ENCODE data around the gene SIK2. TPM values are rescaled to one million over a fixed set of nuclear protein-coding genes. Genes with fewer than 3 reads are reported as not detected.

SIK2 gene
- total RNA-seq, 1 experiment from 2014 or later, result 9.0 TPM

GRCh38 chr11:111778047-111778558, 175.9 kb downstream of the SIK2 start:
- intact Hi-C loops (cut with micrococcal nuclease), result no loop called here
- DNase-seq (no peak), ATAC-seq (no peak)
- no peaks in the 10 kb centered on the region for H3K9me3 ChIP-seq (ENCODE audit: low read length)
- BruUV-seq (replicated peaks), result no TSS peak
- no peaks in the 10 kb centered on the region for H3K27me3 ChIP-seq (ENCODE audit: low read length)
- no peaks in the 10 kb centered on the region for H3K9me2 ChIP-seq (replicated peaks; ENCODE audit: low read length)
- ChIA-PET POLR2A (ENCODE audit: unreplicated experiment) (no interaction called here), CTCF (no interaction called here)
- H3K36me3 ChIP-seq (ENCODE audit: low read depth, low read length), result no peaks in the 10 kb centered on the region
- H3K4me1 ChIP-seq (ENCODE audit: insufficient read depth, low read length), result no peaks in the 10 kb centered on the region
- no peaks in the 10 kb centered on the region for H3F3A ChIP-seq (ENCODE audit: low read length, unreplicated experiment)
- no peak overlapping the region for H3K4me3 ChIP-seq (ENCODE audit: low read length)
- no peaks in the 10 kb centered on the region for H4K20me1 ChIP-seq (ENCODE audit: low read length)
- no peak overlapping the region for H2AFZ ChIP-seq (ENCODE audit: low read length)
- no peaks in the 10 kb centered on the region for H3K79me2 ChIP-seq (ENCODE audit: low read length)
- no peak for TF ChIP-seq CTCF (conservative IDR thresholded peaks at IDR 0.05; ENCODE audit: low read depth, low read length)
- TF ChIP-seq EZH2 (IDR thresholded peaks at IDR 0.05; ENCODE audit: low read length, unreplicated experiment), result no peak
- no peak for TF ChIP-seq EZH2phosphoT487 (IDR thresholded peaks at IDR 0.05; ENCODE audit: borderline replicate concordance, low read length)
- H3K4me2 ChIP-seq (ENCODE audit: low read length), result no peak overlapping the region
- no peak overlapping the region for H3K27ac ChIP-seq (ENCODE audit: low read length)
- H3K9ac ChIP-seq (ENCODE audit: low read length), result no peak overlapping the region

GRCh38 chr11:111779118-111779517, 176.9 kb downstream of the SIK2 start:
- Histone ChIP-seq H3K79me2 (ENCODE audit: low read length) (no peaks in the 10 kb centered on the region), H3K27ac (ENCODE audit: low read length) (no peak overlapping the region), H3K9me3 (ENCODE audit: low read length) (no peaks in the 10 kb centered on the region), H3K9me2 (replicated peaks; ENCODE audit: low read length) (no peaks in the 10 kb centered on the region), H3K27me3 (ENCODE audit: low read length) (no peaks in the 10 kb centered on the region), H3K4me2 (ENCODE audit: low read length) (no peak overlapping the region), H3K36me3 (ENCODE audit: low read depth, low read length) (no peaks in the 10 kb centered on the region), H3K4me1 (ENCODE audit: insufficient read depth, low read length) (no peaks in the 10 kb centered on the region), H2AFZ (ENCODE audit: low read length) (no peak overlapping the region), H3K4me3 (ENCODE audit: low read length) (no peak overlapping the region), H3K9ac (ENCODE audit: low read length) (no peak overlapping the region), H3F3A (ENCODE audit: low read length, unreplicated experiment) (no peaks in the 10 kb centered on the region), H4K20me1 (ENCODE audit: low read length) (no peaks in the 10 kb centered on the region)
- no TSS peak for BruUV-seq (replicated peaks)
- ChIA-PET CTCF (interaction anchor here (0.7 kb wide), 1 partner anchor 185 kb away, joined by 4 read pairs; no protein-coding TSS in a partner anchor), POLR2A (ENCODE audit: unreplicated experiment) (no interaction called here)
- no peak for ATAC-seq
- intact Hi-C loops (cut with micrococcal nuclease), result no loop called here
- TF ChIP-seq EZH2phosphoT487 (IDR thresholded peaks at IDR 0.05; ENCODE audit: borderline replicate concordance, low read length), result no peak
- no peak for TF ChIP-seq EZH2 (IDR thresholded peaks at IDR 0.05; ENCODE audit: low read length, unreplicated experiment)
- TF ChIP-seq CTCF (conservative IDR thresholded peaks at IDR 0.05; ENCODE audit: low read depth, low read length), result no peak
- DNase-seq, result no peak

Other genes starting within 250 kb of the SIK2 start
- gene POU2AF1, start 223.2 kb upstream of the SIK2 start, total RNA-seq (2014; rRNA removed), result not detected in 2 replicates
- not detected in 2 replicates for gene BTG4, start 90.1 kb upstream of the SIK2 start, total RNA-seq (2014; rRNA removed)
- gene HOATZ, start 87.7 kb upstream of the SIK2 start, total RNA-seq (2014; rRNA removed), result not detected in 2 replicates
- 0.47 TPM in 1 of 2 replicates, not detected in the other for gene LAYN, start 61.7 kb upstream of the SIK2 start, total RNA-seq (2014; rRNA removed)
- gene PPP2R1B, start 163.9 kb downstream of the SIK2 start, total RNA-seq (2014; rRNA removed), result 31.3 and 41.5 TPM in 2 replicates

All from PC-3 (cell line).